HL-60/S4 treated with phorbol 12-myristate 13-acetate at 8.2 ng/mL for 4 days and 3 days (cell line): ENCODE data around the gene ARHGEF17.

Experiments used
- in situ Hi-C: fragments of 300-500 bp; cut with MboI; formaldehyde crosslinking; loops from 2 replicates; pipeline ENCODE4 v1.15.0; 2022; ENCODE audit warnings: low sequenced_read_pairs

Gene ARHGEF17

DNA sequence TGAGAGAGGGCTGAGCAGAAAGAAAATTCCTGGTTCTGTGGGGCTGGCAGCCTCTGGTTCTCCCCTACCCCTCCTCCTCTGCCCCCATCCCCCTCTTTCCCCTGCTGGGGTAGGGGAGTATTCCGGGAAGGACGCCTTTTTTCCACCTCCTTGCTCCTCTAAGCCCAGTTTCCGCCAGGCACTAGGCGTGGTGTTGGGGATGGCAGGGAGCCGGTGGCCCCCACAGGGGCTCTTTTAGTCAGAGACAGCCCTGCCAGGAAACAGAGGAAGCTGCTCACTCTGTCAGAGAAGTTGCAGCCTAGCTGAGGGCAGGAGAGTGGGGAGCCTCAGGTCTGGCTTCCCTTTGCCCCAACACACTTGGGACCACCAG, 15.6 kb upstream of the ARHGEF17 start:
- in situ Hi-C loops, result no loop called here

GRCh38 chr11:73293356-73293936, 14.6 kb upstream of the ARHGEF17 start:
- in situ Hi-C loops, result no loop called here

- in situ Hi-C loops, result no loop called here
Measured at GRCh38 chr11:73294604-73295003, 13.5 kb upstream of the ARHGEF17 start.

DNA sequence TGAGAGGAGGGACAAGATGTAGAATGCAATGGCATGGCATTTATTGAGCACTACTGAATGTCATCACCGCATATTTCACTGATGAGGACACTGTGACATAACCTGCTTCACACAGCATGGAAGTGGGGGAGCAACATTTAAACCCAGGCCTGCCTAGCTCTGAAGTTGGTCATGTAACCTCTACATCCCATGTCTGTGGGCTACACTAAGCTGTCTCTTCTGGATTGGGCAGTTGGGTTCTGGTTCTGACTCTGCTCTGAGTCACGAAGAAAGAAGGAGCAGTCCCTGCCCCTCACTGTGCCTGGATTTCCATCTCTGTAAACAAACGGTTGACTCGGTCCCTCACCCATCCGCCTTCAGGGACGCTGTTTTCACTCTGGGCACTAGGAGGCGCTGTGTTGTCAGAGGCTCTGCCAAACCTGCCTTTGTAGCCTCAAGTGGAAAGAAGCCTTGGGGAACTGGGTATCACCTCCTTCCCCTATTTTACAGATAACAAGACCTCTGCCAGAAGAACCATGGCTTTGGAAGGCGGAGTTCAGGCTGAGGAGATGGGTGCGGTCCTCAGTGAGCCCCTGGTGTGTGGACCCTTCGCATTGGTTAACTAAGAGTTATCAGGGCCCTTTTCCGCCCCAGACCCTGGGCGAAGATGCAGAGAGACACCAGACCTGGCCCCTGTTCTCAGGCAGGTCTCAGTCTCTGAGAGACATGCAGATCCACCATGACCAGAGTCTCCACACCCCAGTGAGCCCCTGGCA, 12.7 kb upstream of the ARHGEF17 start:
- in situ Hi-C loops, result no loop called here

- in situ Hi-C loops, result no loop called here
Measured at GRCh38 chr11:73295996-73296318, 12.1 kb upstream of the ARHGEF17 start.

DNA sequence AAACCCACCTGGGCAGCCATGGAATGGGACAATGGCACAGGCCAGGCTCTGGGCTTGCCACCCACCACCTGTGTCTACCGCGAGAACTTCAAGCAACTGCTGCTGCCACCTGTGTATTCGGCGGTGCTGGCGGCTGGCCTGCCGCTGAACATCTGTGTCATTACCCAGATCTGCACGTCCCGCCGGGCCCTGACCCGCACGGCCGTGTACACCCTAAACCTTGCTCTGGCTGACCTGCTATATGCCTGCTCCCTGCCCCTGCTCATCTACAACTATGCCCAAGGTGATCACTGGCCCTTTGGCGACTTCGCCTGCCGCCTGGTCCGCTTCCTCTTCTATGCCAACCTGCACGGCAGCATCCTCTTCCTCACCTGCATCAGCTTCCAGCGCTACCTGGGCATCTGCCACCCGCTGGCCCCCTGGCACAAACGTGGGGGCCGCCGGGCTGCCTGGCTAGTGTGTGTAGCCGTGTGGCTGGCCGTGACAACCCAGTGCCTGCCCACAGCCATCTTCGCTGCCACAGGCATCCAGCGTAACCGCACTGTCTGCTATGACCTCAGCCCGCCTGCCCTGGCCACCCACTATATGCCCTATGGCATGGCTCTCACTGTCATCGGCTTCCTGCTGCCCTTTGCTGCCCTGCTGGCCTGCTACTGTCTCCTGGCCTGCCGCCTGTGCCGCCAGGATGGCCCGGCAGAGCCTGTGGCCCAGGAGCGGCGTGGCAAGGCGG, 11.4 kb upstream of the ARHGEF17 start:
- in situ Hi-C loops, result no loop called here

DNA sequence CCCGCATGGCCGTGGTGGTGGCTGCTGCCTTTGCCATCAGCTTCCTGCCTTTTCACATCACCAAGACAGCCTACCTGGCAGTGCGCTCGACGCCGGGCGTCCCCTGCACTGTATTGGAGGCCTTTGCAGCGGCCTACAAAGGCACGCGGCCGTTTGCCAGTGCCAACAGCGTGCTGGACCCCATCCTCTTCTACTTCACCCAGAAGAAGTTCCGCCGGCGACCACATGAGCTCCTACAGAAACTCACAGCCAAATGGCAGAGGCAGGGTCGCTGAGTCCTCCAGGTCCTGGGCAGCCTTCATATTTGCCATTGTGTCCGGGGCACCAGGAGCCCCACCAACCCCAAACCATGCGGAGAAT, 10.9 kb upstream of the ARHGEF17 start:
- in situ Hi-C loops, result no loop called here

DNA sequence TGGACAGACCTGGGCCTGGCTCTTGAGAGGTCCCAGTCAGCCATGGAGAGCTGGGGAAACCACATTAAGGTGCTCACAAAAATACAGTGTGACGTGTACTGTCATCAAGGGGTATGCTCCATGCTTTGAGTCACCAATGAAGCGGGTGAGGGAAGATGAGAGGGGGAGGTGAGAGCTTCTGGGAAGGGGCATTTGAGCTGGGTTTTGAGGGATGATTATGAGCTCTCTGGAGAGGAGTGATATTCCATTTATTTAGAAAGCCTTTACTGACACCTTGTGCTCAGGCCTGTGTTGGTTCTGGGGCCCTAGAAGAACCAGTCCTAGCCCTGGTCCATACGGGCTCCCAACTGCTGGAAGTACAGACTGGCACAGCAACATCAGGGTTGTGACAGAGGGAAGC, 10.4 kb upstream of the ARHGEF17 start:
- in situ Hi-C loops, result no loop called here

GRCh38 chr11:73298233-73298632, 9.8 kb upstream of the ARHGEF17 start:
- in situ Hi-C loops, result no loop called here

DNA sequence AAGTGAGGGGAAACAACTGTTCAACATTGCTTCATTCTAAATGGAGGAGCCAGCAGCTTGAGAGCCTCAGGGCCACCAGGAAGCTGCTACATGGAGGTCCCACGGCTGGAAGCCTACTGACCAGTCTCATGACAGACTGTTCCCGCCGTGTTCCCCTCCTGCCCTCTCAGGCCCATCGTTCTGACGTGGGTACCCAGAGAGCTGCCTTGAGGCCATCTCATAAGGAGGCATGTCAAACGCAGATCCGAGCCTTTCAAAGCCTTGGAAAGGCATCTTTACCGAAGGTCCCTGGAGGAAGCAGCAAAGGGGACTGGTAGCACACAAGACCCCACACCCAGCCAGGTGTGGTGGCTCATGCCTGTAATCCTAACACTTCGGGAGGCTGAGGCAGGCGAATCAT, 8.3 kb upstream of the ARHGEF17 start:
- in situ Hi-C loops, result no loop called here

- in situ Hi-C loops, result no loop called here
Measured at GRCh38 chr11:73306069-73306841, 1.8 kb upstream of the ARHGEF17 start.

- in situ Hi-C loops, result no loop called here
Measured at GRCh38 chr11:73306977-73307322, 1.1 kb upstream of the ARHGEF17 start.

DNA sequence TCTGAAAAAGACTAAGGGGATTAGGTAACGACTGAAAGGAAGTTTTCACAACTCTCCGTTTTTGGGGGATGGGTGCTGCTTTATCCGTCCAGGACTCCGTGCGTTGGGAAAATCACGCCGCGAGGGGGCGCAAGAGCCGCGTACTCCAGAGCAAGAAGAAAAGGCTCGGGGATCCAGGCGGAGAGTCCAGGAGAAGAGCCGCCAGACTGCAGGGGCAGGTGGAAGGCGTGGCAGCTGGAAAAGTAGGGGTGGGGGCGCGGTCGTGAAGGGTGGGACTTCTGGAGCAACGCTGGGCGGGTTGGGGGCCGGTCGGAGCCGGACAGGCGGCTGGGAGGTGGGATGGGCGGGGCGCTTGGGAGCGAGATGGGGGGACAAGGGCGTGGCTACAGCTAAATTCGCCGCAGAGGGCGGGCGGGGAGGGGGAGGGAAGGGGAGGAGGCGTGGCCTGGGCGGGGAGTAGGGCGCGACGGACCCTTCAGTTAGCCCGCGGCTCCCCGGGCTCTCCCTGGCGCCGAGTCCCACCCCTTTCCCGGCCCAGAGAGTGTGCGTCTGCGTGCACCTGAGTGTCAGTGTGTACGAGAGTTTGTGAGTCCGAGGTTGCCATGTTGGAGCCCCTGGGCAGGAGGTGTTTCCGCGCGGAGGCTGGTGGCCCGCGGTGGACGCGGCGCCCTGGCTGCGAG, 613 bp upstream of the ARHGEF17 start:
- in situ Hi-C loops, result no loop called here

DNA sequence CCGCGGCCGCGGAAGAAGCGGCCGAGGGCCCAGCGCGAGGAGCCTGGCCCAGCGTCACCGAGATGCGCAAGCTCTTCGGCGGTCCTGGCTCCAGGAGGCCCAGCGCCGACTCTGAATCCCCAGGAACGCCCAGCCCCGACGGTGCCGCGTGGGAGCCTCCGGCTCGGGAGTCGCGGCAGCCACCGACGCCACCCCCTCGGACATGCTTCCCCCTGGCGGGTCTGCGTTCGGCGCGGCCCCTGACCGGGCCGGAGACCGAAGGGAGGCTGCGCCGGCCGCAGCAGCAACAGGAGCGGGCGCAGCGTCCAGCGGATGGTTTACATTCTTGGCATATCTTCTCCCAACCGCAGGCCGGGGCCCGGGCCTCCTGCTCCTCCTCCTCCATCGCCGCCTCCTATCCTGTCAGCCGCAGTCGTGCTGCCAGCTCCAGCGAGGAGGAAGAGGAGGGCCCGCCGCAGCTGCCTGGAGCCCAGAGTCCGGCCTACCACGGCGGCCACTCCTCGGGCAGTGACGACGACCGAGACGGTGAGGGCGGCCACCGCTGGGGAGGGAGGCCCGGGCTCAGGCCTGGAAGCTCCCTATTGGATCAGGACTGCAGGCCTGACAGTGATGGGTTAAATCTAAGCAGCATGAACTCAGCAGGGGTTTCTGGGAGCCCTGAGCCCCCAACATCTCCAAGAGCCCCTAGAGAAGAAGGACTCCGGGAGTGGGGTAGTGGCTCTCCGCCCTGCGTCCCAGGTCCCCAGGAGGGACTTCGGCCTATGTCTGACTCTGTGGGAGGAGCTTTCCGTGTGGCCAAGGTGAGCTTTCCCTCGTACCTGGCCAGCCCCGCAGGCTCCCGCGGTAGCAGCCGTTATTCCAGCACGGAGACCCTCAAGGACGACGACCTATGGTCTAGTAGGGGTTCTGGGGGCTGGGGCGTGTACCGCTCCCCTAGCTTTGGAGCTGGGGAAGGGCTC, 1.2 kb downstream of the ARHGEF17 start:
- in situ Hi-C loops, result no loop called here

DNA sequence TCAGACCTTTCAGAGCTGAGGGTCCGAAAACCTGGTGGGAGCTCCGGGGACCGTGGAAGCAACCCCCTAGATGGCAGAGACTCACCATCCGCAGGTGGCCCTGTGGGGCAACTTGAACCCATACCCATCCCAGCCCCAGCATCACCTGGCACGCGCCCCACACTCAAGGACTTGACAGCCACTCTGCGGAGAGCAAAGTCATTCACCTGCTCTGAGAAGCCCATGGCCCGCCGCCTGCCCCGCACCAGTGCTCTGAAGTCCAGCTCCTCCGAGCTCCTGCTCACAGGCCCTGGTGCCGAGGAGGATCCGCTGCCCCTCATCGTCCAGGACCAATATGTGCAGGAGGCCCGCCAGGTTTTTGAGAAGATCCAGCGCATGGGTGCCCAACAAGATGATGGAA, 2.0 kb downstream of the ARHGEF17 start:
- in situ Hi-C loops, result no loop called here

DNA sequence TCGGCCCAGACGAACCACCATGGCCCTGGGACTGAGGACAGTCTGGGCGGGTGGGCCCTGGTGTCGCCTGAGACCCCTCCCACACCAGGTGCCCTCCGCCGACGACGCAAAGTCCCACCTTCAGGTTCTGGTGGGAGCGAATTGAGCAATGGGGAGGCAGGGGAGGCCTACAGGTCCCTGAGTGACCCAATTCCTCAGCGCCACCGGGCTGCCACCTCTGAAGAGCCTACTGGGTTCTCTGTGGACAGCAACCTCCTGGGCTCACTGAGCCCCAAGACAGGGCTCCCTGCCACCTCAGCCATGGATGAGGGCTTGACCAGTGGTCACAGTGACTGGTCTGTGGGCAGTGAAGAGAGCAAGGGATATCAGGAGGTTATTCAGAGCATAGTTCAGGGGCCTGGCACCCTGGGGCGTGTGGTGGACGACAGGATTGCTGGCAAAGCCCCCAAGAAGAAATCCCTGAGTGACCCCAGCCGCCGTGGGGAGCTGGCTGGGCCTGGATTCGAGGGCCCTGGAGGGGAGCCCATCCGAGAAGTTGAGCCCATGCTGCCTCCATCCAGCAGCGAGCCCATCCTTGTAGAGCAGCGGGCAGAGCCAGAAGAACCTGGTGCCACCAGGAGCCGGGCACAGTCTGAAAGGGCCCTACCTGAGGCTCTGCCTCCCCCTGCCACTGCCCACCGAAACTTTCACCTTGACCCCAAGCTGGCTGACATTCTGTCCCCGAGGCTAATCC, 2.8 kb downstream of the ARHGEF17 start:
- in situ Hi-C loops, result no loop called here

DNA sequence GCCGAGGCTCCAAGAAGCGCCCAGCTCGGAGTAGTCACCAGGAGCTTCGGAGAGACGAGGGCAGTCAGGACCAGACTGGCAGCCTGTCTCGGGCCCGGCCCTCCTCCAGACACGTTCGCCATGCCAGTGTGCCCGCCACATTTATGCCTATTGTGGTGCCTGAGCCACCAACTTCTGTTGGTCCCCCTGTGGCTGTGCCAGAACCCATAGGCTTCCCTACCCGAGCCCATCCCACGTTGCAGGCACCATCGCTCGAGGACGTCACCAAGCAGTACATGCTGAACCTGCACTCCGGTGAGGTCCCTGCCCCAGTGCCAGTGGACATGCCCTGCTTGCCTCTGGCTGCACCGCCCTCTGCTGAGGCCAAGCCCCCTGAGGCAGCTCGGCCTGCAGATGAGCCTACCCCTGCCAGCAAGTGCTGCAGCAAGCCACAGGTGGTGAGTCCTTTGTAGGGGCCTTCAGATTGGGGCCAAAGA, 3.4 kb downstream of the ARHGEF17 start:
- in situ Hi-C loops, result no loop called here

DNA sequence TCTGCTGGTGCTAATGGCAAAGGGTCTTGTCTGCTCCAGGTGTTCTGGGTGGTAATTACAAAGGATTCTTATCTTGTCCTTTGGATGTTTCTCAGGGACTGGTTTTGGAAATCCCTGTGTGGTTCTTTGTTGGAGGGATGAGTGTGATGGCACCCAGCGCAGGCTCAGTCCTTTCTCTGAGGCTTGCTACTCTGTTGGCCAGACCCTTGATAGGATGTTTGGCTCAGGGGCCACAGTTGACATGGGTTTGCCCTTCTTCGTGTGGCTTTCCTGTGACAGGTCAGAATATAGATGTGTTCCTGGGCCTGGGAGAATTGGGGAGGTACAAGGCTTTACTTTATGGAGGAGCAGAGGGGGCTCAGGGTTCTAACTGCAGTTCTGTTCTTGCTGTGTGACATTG, 4.0 kb downstream of the ARHGEF17 start:
- in situ Hi-C loops, result no loop called here

DNA sequence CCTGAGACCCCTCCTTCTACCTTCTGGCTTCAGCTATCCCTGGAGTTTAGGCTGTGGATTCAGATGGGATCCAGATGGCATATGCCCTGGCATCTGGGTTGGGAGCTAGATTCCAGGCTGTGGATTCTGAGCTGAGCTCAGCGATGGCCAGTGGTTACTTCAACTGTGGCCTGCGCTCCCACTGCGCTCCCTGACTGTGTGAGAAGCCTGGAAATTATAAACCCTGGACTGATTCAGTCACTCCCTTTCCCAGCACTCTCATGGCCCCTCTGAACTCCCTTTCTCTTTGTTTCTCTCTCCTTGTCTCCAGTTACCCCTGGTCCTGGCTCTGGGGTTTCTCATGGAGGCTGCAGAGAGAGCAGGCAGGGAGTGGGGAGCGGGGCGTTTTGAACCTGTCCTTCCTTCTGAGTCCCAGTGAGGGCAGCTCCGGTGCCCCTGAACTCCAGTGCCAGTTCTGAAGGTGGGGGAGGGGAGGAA, 4.8 kb downstream of the ARHGEF17 start:
- in situ Hi-C loops, result no loop called here
